ENCODE results near the gene OSTF1. TPM values are rescaled to one million over a fixed set of nuclear protein-coding genes. Genes with fewer than 3 reads are reported as not detected.

The OSTF1 gene
- total RNA-seq, 1 experiment from 2014 or later = 30.7 TPM

GRCh38 chr9:75106857-75107256 lies 18.5 kb downstream of the OSTF1 start:
- in situ Hi-C loops (cut with HindIII; ENCODE audit: low pct_unique_long_range_greater_than_20kb, low sequenced_read_pairs) = no loop called here
- no peak for DNase-seq (ENCODE audit: low read depth, low spot score)

DNA sequence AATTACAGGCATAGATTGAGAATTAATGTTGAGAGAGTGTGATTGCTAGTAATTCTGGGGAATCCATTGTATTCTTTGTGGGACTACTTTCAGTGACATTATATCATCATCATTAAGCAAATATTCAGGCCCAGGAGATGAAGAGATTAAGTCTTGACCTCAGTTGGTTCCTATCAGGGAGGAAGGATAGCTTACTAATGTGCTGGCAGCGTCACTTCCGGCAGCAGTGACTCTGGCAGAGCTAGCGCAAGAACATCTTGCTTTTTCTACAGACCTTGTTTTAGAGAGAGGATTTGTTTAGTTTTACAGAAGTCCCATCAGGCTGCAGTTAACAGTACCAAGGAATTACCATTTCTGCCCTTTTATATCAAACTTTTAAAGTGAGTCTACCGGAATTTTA lies 20.3 kb downstream of the OSTF1 start:
- in situ Hi-C loops (cut with HindIII; ENCODE audit: low pct_unique_long_range_greater_than_20kb, low sequenced_read_pairs) = no loop called here
- no peak for DNase-seq (ENCODE audit: low read depth, low spot score)

GRCh38 chr9:75109210-75109839 lies 21.0 kb downstream of the OSTF1 start:
- in situ Hi-C loops (cut with HindIII; ENCODE audit: low pct_unique_long_range_greater_than_20kb, low sequenced_read_pairs) = no loop called here
- no peak for DNase-seq (ENCODE audit: low read depth, low spot score)

- in situ Hi-C loops (cut with HindIII; ENCODE audit: low pct_unique_long_range_greater_than_20kb, low sequenced_read_pairs) = no loop called here
- DNase-seq (ENCODE audit: low read depth, low spot score) = no peak
These were observed 22.8 kb downstream of the OSTF1 start for GRCh38 chr9:75111019-75111622.

- DNase-seq (ENCODE audit: low read depth, low spot score) = no peak
- in situ Hi-C loops (cut with HindIII; ENCODE audit: low pct_unique_long_range_greater_than_20kb, low sequenced_read_pairs) = no loop called here
These were observed 24.5 kb downstream of the OSTF1 start for GRCh38 chr9:75112789-75113188.

DNA sequence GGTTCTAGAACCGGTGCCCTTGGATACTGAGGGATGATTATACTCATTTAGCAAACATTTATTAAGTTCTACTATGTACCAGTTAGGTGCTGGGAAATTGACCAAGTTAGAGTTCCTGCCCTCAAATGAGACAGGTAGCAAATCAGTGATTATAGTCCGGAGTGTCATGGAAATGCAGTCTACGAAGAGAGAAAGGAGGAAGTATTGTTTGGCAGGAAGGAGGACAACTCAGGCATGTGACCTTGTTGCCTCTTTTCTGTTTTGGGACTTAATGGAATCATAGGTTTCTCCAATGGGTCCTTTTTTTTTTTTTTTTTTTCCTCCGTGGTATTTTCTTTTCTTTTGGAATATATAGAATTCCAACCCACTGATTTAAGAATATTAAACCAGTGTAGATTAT lies 28.0 kb downstream of the OSTF1 start:
- DNase-seq (ENCODE audit: low read depth, low spot score) = no peak
- in situ Hi-C loops (cut with HindIII; ENCODE audit: low pct_unique_long_range_greater_than_20kb, low sequenced_read_pairs) = no loop called here

DNA sequence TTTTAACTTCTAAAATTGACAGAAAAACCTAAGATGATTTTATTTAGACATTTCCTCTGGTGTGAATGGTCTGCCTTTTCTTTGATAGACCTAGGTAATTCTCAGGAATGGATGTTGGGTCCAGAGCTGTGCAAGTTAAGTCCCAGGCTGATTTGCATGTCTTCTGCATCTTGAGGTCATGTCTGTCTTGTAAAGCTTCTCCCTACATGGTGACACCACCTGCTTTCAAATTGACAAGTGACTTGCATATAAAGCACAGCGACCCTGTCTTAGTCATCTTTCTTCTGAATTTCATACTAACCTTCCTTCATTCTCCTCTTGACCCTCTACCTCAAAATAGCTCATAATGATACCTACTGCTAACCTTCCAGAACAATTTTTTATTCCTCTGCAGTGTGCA lies 29.2 kb downstream of the OSTF1 start:
- DNase-seq (ENCODE audit: low read depth, low spot score) = no peak
- in situ Hi-C loops (cut with HindIII; ENCODE audit: low pct_unique_long_range_greater_than_20kb, low sequenced_read_pairs) = no loop called here

GRCh38 chr9:75120686-75121085 lies 32.4 kb downstream of the OSTF1 start:
- in situ Hi-C loops (cut with HindIII; ENCODE audit: low pct_unique_long_range_greater_than_20kb, low sequenced_read_pairs) = no loop called here
- DNase-seq (ENCODE audit: low read depth, low spot score) = no peak

GRCh38 chr9:75121914-75122558 lies 33.7 kb downstream of the OSTF1 start:
- in situ Hi-C loops (cut with HindIII; ENCODE audit: low pct_unique_long_range_greater_than_20kb, low sequenced_read_pairs) = no loop called here

GRCh38 chr9:75123696-75124095 lies 35.4 kb downstream of the OSTF1 start:
- DNase-seq (ENCODE audit: low read depth, low spot score) = no peak
- in situ Hi-C loops (cut with HindIII; ENCODE audit: low pct_unique_long_range_greater_than_20kb, low sequenced_read_pairs) = no loop called here

More at GRCh38 chr9:75121914-75122558, 33.7 kb downstream of the OSTF1 start:
- no peak for DNase-seq (ENCODE audit: low read depth, low spot score)

DNA sequence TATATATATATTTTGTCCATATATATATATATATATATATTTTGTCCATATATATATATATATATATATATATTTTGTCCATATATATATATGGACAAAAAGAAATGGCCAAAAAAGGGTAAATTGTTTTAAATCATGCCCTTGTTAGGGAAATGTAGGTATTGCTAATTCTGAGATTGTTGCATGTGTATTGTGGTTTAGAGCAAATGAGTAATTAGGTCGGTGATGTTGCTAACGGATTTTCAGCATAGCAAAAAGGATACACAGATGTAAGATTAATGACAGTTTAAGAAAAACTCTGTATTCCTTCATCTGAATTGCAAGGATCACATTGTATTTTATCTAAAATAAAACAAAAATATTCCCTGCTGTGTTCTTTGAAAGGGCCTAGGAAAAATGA lies 40.2 kb downstream of the OSTF1 start:
- in situ Hi-C loops (cut with HindIII; ENCODE audit: low pct_unique_long_range_greater_than_20kb, low sequenced_read_pairs) = no loop called here
- DNase-seq (ENCODE audit: low read depth, low spot score) = no peak

DNA sequence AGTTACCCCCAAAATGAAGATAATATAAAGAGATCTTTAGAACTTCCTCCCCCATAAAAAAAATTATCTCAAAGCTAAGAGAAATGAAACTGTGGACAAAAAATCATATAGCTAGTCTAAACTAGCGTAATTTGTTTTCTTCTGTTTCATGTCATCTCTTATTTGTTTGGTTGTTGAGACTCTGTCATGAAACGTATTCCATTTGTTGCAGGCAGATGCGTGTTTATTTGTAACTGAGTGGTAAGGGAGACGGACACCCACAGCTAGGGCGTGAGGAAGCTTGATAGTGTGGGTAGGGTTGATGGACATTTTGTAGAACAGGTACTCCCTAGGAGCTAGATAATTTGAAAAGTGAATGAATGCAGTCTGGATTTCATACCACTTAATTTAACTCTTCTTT lies 41.9 kb downstream of the OSTF1 start:
- in situ Hi-C loops (cut with HindIII; ENCODE audit: low pct_unique_long_range_greater_than_20kb, low sequenced_read_pairs) = no loop called here
- DNase-seq (ENCODE audit: low read depth, low spot score) = no peak

DNA sequence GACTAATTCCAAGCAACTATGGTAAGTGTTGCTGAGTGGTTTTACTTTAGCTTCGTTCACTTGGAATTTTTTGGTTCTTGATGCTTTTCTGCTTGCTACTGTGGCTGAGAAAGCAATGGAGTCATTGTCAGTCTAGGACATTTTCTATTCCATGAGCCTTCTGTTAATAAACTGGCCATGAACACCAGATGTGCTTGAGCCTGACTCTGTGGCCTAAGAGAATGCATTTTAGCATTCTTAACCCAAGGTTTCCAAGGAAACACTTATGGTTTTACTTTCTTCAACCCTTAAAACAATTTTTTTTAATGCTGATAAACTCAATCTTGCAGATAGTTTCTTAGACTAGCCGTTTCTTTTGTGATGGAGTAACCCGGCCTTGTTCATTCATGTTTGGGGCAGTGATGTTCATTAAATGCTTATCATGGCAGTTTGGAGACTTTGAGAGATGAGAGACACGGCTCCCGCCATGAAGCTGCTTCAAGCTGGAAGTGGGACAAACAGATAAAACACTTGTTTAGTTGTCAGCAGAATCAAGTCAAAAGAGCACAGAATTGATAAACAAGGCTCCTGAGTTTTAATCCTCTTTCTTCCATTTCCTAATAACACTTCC lies 42.4 kb downstream of the OSTF1 start:
- in situ Hi-C loops (cut with HindIII; ENCODE audit: low pct_unique_long_range_greater_than_20kb, low sequenced_read_pairs) = no loop called here
- no peak for DNase-seq (ENCODE audit: low read depth, low spot score)

DNA sequence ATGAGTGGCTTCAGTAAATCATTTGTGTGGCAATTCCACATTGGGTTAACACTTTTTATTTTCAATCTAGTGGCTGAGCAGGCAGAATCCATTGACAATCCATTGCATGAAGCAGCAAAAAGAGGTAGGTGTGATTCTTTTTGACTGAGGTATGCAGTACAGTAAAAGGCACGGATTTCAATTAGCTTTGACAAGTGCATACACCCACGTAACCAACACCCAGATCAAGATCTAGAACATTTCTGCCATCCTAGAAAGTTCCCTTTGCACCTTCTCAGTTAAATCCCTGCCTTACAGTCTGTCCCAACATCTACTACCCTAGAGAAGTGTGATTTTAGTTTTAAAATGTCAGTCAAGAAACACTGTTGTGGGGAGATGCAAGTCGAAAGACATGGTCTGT lies 43.4 kb downstream of the OSTF1 start:
- DNase-seq (ENCODE audit: low read depth, low spot score) = no peak
- in situ Hi-C loops (cut with HindIII; ENCODE audit: low pct_unique_long_range_greater_than_20kb, low sequenced_read_pairs) = no loop called here

DNA sequence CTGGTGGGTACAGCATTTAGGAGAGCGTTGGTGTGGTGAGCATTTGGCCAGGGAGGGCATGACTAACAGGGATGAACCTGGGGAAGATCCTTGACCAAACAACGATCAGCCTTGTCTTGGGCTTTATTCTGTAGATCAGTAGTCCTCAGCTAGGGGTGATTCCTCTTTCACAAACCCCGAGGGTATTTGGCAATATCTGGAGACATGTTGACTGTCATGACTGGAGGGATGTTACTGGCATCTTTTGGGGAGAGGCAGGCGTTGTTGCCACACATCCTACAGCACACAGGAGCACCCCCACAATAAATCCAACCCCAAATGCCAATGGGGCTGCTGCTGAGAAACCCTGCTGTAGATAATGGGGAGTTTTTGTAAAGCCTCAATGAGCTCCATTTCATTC lies 43.9 kb downstream of the OSTF1 start:
- in situ Hi-C loops (cut with HindIII; ENCODE audit: low pct_unique_long_range_greater_than_20kb, low sequenced_read_pairs) = no loop called here
- no peak for DNase-seq (ENCODE audit: low read depth, low spot score)

DNA sequence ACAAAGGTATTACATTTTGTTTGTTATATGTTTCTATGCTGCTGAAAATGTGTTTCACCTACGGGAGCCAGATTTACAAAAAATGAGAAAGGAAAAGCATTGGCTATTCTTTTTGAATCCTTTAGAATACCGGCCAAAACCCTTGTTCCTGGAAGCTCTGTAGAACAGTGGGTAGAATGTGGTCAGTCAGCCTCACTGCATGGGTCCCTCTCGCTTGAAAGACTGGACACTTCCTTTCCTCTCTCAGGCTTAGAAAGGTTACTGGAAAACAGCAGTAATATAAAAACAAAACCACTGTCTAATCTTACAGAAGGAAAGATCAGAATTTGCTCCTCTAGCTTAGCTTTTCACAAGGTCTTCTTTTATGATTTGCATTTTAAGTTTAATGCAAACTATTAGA lies 45.1 kb downstream of the OSTF1 start:
- no peak for DNase-seq (ENCODE audit: low read depth, low spot score)
- in situ Hi-C loops (cut with HindIII; ENCODE audit: low pct_unique_long_range_greater_than_20kb, low sequenced_read_pairs) = no loop called here

- in situ Hi-C loops (cut with HindIII; ENCODE audit: low pct_unique_long_range_greater_than_20kb, low sequenced_read_pairs) = no loop called here
These were observed 46.2 kb downstream of the OSTF1 start for GRCh38 chr9:75134495-75134894.

GRCh38 chr9:75138260-75139040 lies 50.1 kb downstream of the OSTF1 start:
- DNase-seq (ENCODE audit: low read depth, low spot score) = no peak
- in situ Hi-C loops (cut with HindIII; ENCODE audit: low pct_unique_long_range_greater_than_20kb, low sequenced_read_pairs) = no loop called here

More at GRCh38 chr9:75134495-75134894, 46.2 kb downstream of the OSTF1 start:
- no peak for DNase-seq (ENCODE audit: low read depth, low spot score)

All from SK-MEL-5 (cell line).